ENCODE results near the gene CLCN1. TPM values are rescaled to one million over a fixed set of nuclear protein-coding genes. Genes with fewer than 3 reads are reported as not detected.

Gene CLCN1
- polyA plus RNA-seq, 4 donors: 0.05 to 0.17 (median 0.14) TPM

- no peak for DNase-seq (ENCODE audit: low read depth in 4 of 4, low spot score in 2 of 4)
Observed at GRCh38 chr7:143361552-143362130, 45.7 kb downstream of the CLCN1 start.

GRCh38 chr7:143362131-143363015 lies 46.5 kb downstream of the CLCN1 start, which contains the start of gene FAM131B:
Gene FAM131B (minus strand): TSS chr7:143362713. CDS start chr7:143362603, 110 bp downstream.
- DNase-seq (ENCODE audit: low read depth in 4 of 4, low spot score in 2 of 4): no peak

- no peak for DNase-seq (ENCODE audit: low read depth in 4 of 4, low spot score in 2 of 4)
Observed at GRCh38 chr7:143363016-143363937, 47.4 kb downstream of the CLCN1 start.

GRCh38 chr7:143367972-143368371 lies 52.1 kb downstream of the CLCN1 start:
- no peak for DNase-seq (ENCODE audit: low read depth in 4 of 4, low spot score in 2 of 4)

- DNase-seq (ENCODE audit: low read depth in 4 of 4, low spot score in 2 of 4): no peak
Observed at GRCh38 chr7:143368387-143368786, 52.5 kb downstream of the CLCN1 start.

GRCh38 chr7:143369678-143370651 lies 54.1 kb downstream of the CLCN1 start:
- no peak for DNase-seq (ENCODE audit: low read depth in 4 of 4, low spot score in 2 of 4)

- no peak for DNase-seq (ENCODE audit: low read depth in 4 of 4, low spot score in 2 of 4)
Observed at GRCh38 chr7:143372070-143372469, 56.2 kb downstream of the CLCN1 start.

GRCh38 chr7:143373255-143373794 lies 57.4 kb downstream of the CLCN1 start:
- no peak for DNase-seq (ENCODE audit: low read depth in 4 of 4, low spot score in 2 of 4)

- DNase-seq (ENCODE audit: low read depth in 4 of 4, low spot score in 2 of 4): no peak
Observed at GRCh38 chr7:143374561-143374960, 58.6 kb downstream of the CLCN1 start.

- DNase-seq (ENCODE audit: low read depth in 4 of 4, low spot score in 2 of 4): no peak
Observed at GRCh38 chr7:143375298-143376034, 59.6 kb downstream of the CLCN1 start.

GRCh38 chr7:143376396-143376795 lies 60.5 kb downstream of the CLCN1 start:
- DNase-seq (ENCODE audit: low read depth in 4 of 4, low spot score in 2 of 4): no peak

GRCh38 chr7:143379611-143380259 lies 63.8 kb downstream of the CLCN1 start:
- DNase-seq (ENCODE audit: low read depth in 4 of 4, low spot score in 2 of 4): no peak

GRCh38 chr7:143380260-143380645 lies 64.3 kb downstream of the CLCN1 start:
- DNase-seq (ENCODE audit: low read depth in 4 of 4, low spot score in 2 of 4): peak; percentile 80 to 88 (median 83)

- peak; percentile 60 to 81 (median 79) for DNase-seq (ENCODE audit: low read depth in 4 of 4, low spot score in 2 of 4)
Observed at GRCh38 chr7:143380646-143381426, 64.9 kb downstream of the CLCN1 start, which contains the start of gene ZYX. Gene ZYX (plus strand): TSS chr7:143381345. CDS start chr7:143381572, 227 bp downstream.

- peak in 3 of 4 donors; percentile 49 to 67 (median 57) for DNase-seq (ENCODE audit: low read depth in 4 of 4, low spot score in 2 of 4)
Observed at GRCh38 chr7:143381427-143382125, 65.7 kb downstream of the CLCN1 start.

GRCh38 chr7:143382126-143382790 lies 66.3 kb downstream of the CLCN1 start:
- no peak for DNase-seq (ENCODE audit: low read depth in 4 of 4, low spot score in 2 of 4)
